ENCODE measurements around the gene ERN1. TPM values are rescaled to one million over a fixed set of nuclear protein-coding genes. Genes with fewer than 3 reads are reported as not detected.

The ERN1 gene
- total RNA-seq, 2 donors from 2014 or later: 9.0 to 13.7 TPM

- peaks cover 13% of the 10 kb centered on the region for H3K4me1 Mint-ChIP-seq
- no peaks in the 10 kb centered on the region for H3K27me3 ChIP-seq (ENCODE audit: control insufficient read depth, insufficient read depth, low read length, poor library complexity, severe bottlenecking)
- no peaks in the 10 kb centered on the region for H3K4me1 ChIP-seq (ENCODE audit: control insufficient read depth, insufficient read depth, low read length)
- H3K27ac Mint-ChIP-seq: peak overlapping the region; percentile 48
- 98 to 100% methylated on average over 2 to 4 of the region's 4 CpGs for WGBS, 2 experiments (ENCODE audit: insufficient coverage in 1 of 2, insufficient read length in 1 of 2)
- H3K9me3 ChIP-seq (ENCODE audit: control insufficient read depth, low read length): no peaks in the 10 kb centered on the region
- no peak overlapping the region for H3K27ac ChIP-seq (ENCODE audit: low read depth, low read length)
- no peaks in the 10 kb centered on the region for H3K27me3 Mint-ChIP-seq (ENCODE audit: insufficient read depth)
- peaks cover 18% of the 10 kb centered on the region for H3K36me3 ChIP-seq (ENCODE audit: control insufficient read depth, insufficient read depth, low read length)
- no peak for DNase-seq
- no peak overlapping the region for H3K9ac ChIP-seq (ENCODE audit: extremely low read depth, low read length, poor library complexity, severe bottlenecking)
- peaks cover 28% of the 10 kb centered on the region for H3K36me3 Mint-ChIP-seq (ENCODE audit: low read depth)
- no peaks in the 10 kb centered on the region for H3K9me3 Mint-ChIP-seq
- H3K4me3 Mint-ChIP-seq: no peak overlapping the region
- TF ChIP-seq CTCF (conservative IDR thresholded peaks at IDR 0.05): no peak
- H3K4me3 ChIP-seq (ENCODE audit: low read length): no peak overlapping the region
Observed at GRCh38 chr17:64148699-64149098, 18.8 kb upstream of the ERN1 start.

- Mint-ChIP-seq H3K27me3 (ENCODE audit: insufficient read depth) (no peaks in the 10 kb centered on the region), H3K9me3 (no peaks in the 10 kb centered on the region), H3K4me1 (peaks cover 13% of the 10 kb centered on the region), H3K36me3 (ENCODE audit: low read depth) (peaks cover 26% of the 10 kb centered on the region), H3K4me3 (no peak overlapping the region), H3K27ac (peak overlapping the region; percentile 48)
- Histone ChIP-seq H3K27ac (ENCODE audit: low read depth, low read length) (peak overlapping the region; percentile 8), H3K4me1 (ENCODE audit: control insufficient read depth, insufficient read depth, low read length) (no peaks in the 10 kb centered on the region), H3K4me3 (ENCODE audit: low read length) (no peak overlapping the region), H3K36me3 (ENCODE audit: control insufficient read depth, insufficient read depth, low read length) (peaks cover 18% of the 10 kb centered on the region), H3K9ac (ENCODE audit: extremely low read depth, low read length, poor library complexity, severe bottlenecking) (no peak overlapping the region), H3K9me3 (ENCODE audit: control insufficient read depth, low read length) (no peaks in the 10 kb centered on the region), H3K27me3 (ENCODE audit: control insufficient read depth, insufficient read depth, low read length, poor library complexity, severe bottlenecking) (no peaks in the 10 kb centered on the region)
- DNase-seq: peak; percentile 71
- WGBS, 2 experiments (ENCODE audit: insufficient coverage in 1 of 2, insufficient read length in 1 of 2): 93 to 96% methylated on average over 4 to 8 of the region's 8 CpGs
- TF ChIP-seq CTCF (conservative IDR thresholded peaks at IDR 0.05): no peak
Observed at GRCh38 chr17:64148017-64148631, 18.2 kb upstream of the ERN1 start.

- Histone ChIP-seq H3K9me3 (ENCODE audit: control insufficient read depth, low read length) (no peaks in the 10 kb centered on the region), H3K27ac (ENCODE audit: low read depth, low read length) (peak overlapping the region; percentile 8), H3K27me3 (ENCODE audit: control insufficient read depth, insufficient read depth, low read length, poor library complexity, severe bottlenecking) (no peaks in the 10 kb centered on the region), H3K36me3 (ENCODE audit: control insufficient read depth, insufficient read depth, low read length) (peaks cover 11% of the 10 kb centered on the region), H3K4me3 (ENCODE audit: low read length) (peak overlapping the region; percentile 85), H3K4me1 (ENCODE audit: control insufficient read depth, insufficient read depth, low read length) (no peaks in the 10 kb centered on the region), H3K9ac (ENCODE audit: extremely low read depth, low read length, poor library complexity, severe bottlenecking) (peak overlapping the region; percentile 98)
- DNase-seq: peak; percentile 70
- no peak for TF ChIP-seq CTCF (conservative IDR thresholded peaks at IDR 0.05)
- no peak overlapping the region for H3K27ac Mint-ChIP-seq
- no peaks in the 10 kb centered on the region for H3K27me3 Mint-ChIP-seq (ENCODE audit: insufficient read depth)
- H3K4me1 Mint-ChIP-seq: peaks cover 13% of the 10 kb centered on the region
- 61 to 74% methylated on average over 10 to 14 of the region's 15 CpGs for WGBS, 2 experiments (ENCODE audit: insufficient coverage in 1 of 2, insufficient read length in 1 of 2)
- H3K36me3 Mint-ChIP-seq (ENCODE audit: low read depth): peaks cover 19% of the 10 kb centered on the region
- no peaks in the 10 kb centered on the region for H3K9me3 Mint-ChIP-seq
- no peak overlapping the region for H3K4me3 Mint-ChIP-seq
Observed at GRCh38 chr17:64147110-64148016, 17.4 kb upstream of the ERN1 start.
